SK-MEL-5 (cell line): ENCODE measurements around the gene TNFAIP8L3. TPM values are rescaled to one million over a fixed set of nuclear protein-coding genes. Genes with fewer than 3 reads are reported as not detected.

ENCODE experiments used
- DNase-seq: peaks from one replicate; pipeline ENCODE4 v3.0.0-alpha.2; 2016; ENCODE audit warnings: low read depth, low spot score
- in situ Hi-C: cut with HindIII; loops from 2 replicates; pipeline ENCODE4 v1.10.0; 2016; ENCODE audit warnings: low sequenced_read_pairs, high pct_unique_total_duplicates, low pct_unique_long_range_greater_than_20kb
- total RNA-seq: library from RNA; depleted of rRNA; stranded (reverse); fragments of >200 nt; shearing (Covaris generic); gene quantifications from 2 replicates; pipeline ENCODE4 v1.2.3, GENCODE V29; 2014

Gene TNFAIP8L3
- total RNA-seq, 1 experiment from 2014 or later = not detected

GRCh38 chr15:51077221-51078153 lies 17.2 kb downstream of the TNFAIP8L3 start:
- in situ Hi-C loops = no loop called here
- DNase-seq = no peak

GRCh38 chr15:51076524-51077220 lies 18.0 kb downstream of the TNFAIP8L3 start:
- in situ Hi-C loops = no loop called here

GRCh38 chr15:51075826-51076523 lies 18.7 kb downstream of the TNFAIP8L3 start:
- DNase-seq = no peak
- in situ Hi-C loops = no loop called here

More at GRCh38 chr15:51076524-51077220, 18.0 kb downstream of the TNFAIP8L3 start:
- no peak for DNase-seq

- no peak for DNase-seq
- in situ Hi-C loops = no loop called here
These were observed 19.3 kb downstream of the TNFAIP8L3 start for GRCh38 chr15:51075364-51075763.

GRCh38 chr15:51074926-51075325 lies 19.8 kb downstream of the TNFAIP8L3 start:
- in situ Hi-C loops = no loop called here
- no peak for DNase-seq

- in situ Hi-C loops = no loop called here
These were observed 23.1 kb downstream of the TNFAIP8L3 start for GRCh38 chr15:51071578-51071977.

GRCh38 chr15:51069983-51070382 lies 24.7 kb downstream of the TNFAIP8L3 start:
- in situ Hi-C loops = no loop called here
- DNase-seq = no peak

More at GRCh38 chr15:51071578-51071977, 23.1 kb downstream of the TNFAIP8L3 start:
- no peak for DNase-seq

GRCh38 chr15:51067510-51067909 lies 27.2 kb downstream of the TNFAIP8L3 start:
- DNase-seq = no peak
- in situ Hi-C loops = no loop called here

GRCh38 chr15:51065781-51066180 lies 28.9 kb downstream of the TNFAIP8L3 start:
- in situ Hi-C loops = no loop called here
- DNase-seq = no peak

- no peak for DNase-seq
- in situ Hi-C loops = no loop called here
These were observed 29.4 kb downstream of the TNFAIP8L3 start for GRCh38 chr15:51065261-51065660.

- DNase-seq = no peak
- in situ Hi-C loops = no loop called here
These were observed 32.0 kb downstream of the TNFAIP8L3 start for GRCh38 chr15:51062736-51063135.

GRCh38 chr15:51060030-51060673 lies 34.6 kb downstream of the TNFAIP8L3 start:
- no peak for DNase-seq
- in situ Hi-C loops = no loop called here

GRCh38 chr15:51054535-51054934 lies 40.2 kb downstream of the TNFAIP8L3 start:
- no peak for DNase-seq
- in situ Hi-C loops = no loop called here

- no peak for DNase-seq
- in situ Hi-C loops = no loop called here
These were observed 41.1 kb downstream of the TNFAIP8L3 start for GRCh38 chr15:51053571-51053970.

GRCh38 chr15:51051776-51052175 lies 42.9 kb downstream of the TNFAIP8L3 start:
- in situ Hi-C loops = no loop called here
- DNase-seq = no peak

- in situ Hi-C loops = no loop called here
- DNase-seq = no peak
These were observed 45.6 kb downstream of the TNFAIP8L3 start for GRCh38 chr15:51049081-51049480.

- DNase-seq = no peak
- in situ Hi-C loops = no loop called here
These were observed 46.4 kb downstream of the TNFAIP8L3 start for GRCh38 chr15:51048308-51048707.
